ENCODE measurements around the gene HK2. TPM values are rescaled to one million over a fixed set of nuclear protein-coding genes. Genes with fewer than 3 reads are reported as not detected.

Gene HK2
- total and polyA plus RNA-seq, 8 donors, result 4.8 to 45.2 (median 12.3) TPM

DNA sequence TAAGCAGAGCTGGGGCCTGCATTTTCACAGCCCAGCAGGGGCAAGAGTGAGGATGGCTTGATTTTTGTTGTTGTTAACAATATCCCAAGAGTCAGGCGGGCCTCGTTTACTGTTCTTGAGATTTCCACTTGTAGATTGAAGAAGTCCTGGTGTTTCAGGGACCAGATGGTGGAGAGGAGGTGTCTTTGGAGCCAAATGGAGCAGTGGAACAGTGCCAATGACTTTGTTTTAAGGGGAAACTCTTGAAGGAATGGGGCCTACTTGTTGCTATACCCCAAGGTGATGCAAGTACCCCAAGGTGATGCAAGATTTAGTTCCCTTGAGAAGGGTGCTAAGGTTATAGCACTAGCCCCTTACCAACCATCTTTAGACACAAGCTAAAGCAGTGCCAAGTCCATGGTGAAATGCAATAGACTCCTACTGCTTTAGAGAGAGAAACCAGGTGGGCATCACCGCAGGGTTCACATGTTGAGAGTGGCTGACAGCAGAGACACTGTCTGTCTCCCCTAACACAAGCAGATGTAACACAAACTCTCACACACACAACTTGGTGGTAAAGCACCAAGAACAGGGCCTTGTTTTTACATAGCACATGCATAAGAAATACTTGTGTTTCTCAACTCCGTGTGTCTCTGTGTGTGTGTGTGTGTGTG lies 44.0 kb downstream of the HK2 start:
- H3K4me3 ChIP-seq, result no peak overlapping the region
- H3K36me3 ChIP-seq, result peaks cover 40 to 71% (median 70%) of the 10 kb centered on the region in 4 donors
- peaks cover 0 to 16% (median 6%) of the 10 kb centered on the region in 4 donors for H3K4me1 ChIP-seq
- H3K9me3 ChIP-seq, result no peaks in the 10 kb centered on the region
- 80 to 93% (median 87%) methylated on average over 4 of the region's 4 CpGs for WGBS, 5 donors
- H3K27ac ChIP-seq, result no peak overlapping the region
- no peak for DNase-seq
- intact Hi-C loops (cut with DNase I; ENCODE audit: low total_unique reads), result loop anchor here (5.0 to 10.0 kb wide), 2 partner anchors 53 to 166 kb away; no protein-coding TSS in a partner anchor
- TF ChIP-seq EP300 (IDR thresholded peaks at IDR 0.05) (no peak), POLR2A (IDR thresholded peaks at IDR 0.05) (no peak), POLR2AphosphoS5 (IDR thresholded peaks at IDR 0.05) (no peak)
- TF ChIP-seq, protein P1, sequence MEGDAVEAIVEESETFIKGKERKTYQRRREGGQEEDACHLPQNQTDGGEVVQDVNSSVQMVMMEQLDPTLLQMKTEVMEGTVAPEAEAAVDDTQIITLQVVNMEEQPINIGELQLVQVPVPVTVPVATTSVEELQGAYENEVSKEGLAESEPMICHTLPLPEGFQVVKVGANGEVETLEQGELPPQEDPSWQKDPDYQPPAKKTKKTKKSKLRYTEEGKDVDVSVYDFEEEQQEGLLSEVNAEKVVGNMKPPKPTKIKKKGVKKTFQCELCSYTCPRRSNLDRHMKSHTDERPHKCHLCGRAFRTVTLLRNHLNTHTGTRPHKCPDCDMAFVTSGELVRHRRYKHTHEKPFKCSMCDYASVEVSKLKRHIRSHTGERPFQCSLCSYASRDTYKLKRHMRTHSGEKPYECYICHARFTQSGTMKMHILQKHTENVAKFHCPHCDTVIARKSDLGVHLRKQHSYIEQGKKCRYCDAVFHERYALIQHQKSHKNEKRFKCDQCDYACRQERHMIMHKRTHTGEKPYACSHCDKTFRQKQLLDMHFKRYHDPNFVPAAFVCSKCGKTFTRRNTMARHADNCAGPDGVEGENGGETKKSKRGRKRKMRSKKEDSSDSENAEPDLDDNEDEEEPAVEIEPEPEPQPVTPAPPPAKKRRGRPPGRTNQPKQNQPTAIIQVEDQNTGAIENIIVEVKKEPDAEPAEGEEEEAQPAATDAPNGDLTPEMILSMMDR (IDR thresholded peaks at IDR 0.05), result no peak
- H3K27me3 ChIP-seq, result no peaks in the 10 kb centered on the region

DNA sequence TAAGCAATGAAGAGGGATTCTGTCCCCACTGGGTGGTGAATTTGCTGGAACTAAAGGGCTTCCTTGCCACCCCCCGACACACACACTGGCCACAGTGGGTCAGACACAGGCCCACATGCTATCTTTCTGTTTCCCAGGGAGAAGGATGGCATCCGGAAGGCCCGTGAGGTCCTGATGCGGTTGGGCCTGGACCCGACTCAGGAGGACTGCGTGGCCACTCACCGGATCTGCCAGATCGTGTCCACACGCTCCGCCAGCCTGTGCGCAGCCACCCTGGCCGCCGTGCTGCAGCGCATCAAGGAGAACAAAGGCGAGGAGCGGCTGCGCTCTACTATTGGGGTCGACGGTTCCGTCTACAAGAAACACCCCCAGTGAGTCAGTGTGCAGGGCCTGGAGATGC lies 44.6 kb downstream of the HK2 start:
- intact Hi-C loops (cut with DNase I; ENCODE audit: low total_unique reads), result loop anchor here (5.0 to 10.0 kb wide), 2 partner anchors 54 to 166 kb away; no protein-coding TSS in a partner anchor
- H3K36me3 ChIP-seq, result peaks cover 43 to 78% (median 75%) of the 10 kb centered on the region in 4 donors
- no peak for DNase-seq
- H3K4me3 ChIP-seq, result no peak overlapping the region
- no peaks in the 10 kb centered on the region for H3K9me3 ChIP-seq
- H3K4me1 ChIP-seq, result peaks cover 0 to 12% (median 4%) of the 10 kb centered on the region in 4 donors
- no peaks in the 10 kb centered on the region for H3K27me3 ChIP-seq
- H3K27ac ChIP-seq, result no peak overlapping the region
- WGBS, 5 donors, result 95 to 98% (median 97%) methylated on average over 13 to 20 of the region's 20 CpGs
- TF ChIP-seq POLR2AphosphoS5 (IDR thresholded peaks at IDR 0.05), result no peak
- TF ChIP-seq EP300 (IDR thresholded peaks at IDR 0.05), result no peak
- no peak for TF ChIP-seq POLR2A (IDR thresholded peaks at IDR 0.05)
- TF ChIP-seq, protein P1 (IDR thresholded peaks at IDR 0.05), result no peak

DNA sequence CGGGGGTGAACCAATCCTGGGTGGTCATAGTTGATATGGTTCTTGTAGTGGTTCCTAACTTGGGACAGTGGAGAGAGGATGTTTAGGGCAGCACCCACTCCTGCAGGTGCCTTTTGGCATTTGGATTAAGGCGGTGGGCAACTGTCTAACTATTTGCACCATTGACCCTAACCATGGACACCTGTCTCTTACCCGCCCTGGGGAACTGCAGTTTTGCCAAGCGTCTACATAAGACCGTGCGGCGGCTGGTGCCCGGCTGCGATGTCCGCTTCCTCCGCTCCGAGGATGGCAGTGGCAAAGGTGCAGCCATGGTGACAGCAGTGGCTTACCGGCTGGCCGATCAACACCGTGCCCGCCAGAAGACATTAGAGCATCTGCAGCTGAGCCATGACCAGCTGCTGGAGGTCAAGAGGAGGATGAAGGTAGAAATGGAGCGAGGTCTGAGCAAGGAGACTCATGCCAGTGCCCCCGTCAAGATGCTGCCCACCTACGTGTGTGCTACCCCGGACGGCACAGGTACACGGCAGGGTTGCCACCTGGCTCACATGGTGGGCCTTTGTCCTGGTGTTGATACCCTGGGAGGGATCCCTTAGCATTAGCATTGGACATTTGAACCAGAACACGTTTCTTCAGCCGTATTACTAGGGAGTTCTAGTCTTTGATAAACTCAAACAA lies 46.3 kb downstream of the HK2 start:
- peaks cover 0 to 12% (median 4%) of the 10 kb centered on the region in 4 donors for H3K4me1 ChIP-seq
- intact Hi-C loops (cut with DNase I; ENCODE audit: low total_unique reads), result no loop called here
- H3K27ac ChIP-seq, result no peak overlapping the region
- WGBS, 5 donors, result 94 to 98% (median 97%) methylated on average over 14 to 24 of the region's 24 CpGs
- TF ChIP-seq, protein P1 (IDR thresholded peaks at IDR 0.05), result no peak
- TF ChIP-seq EP300 (IDR thresholded peaks at IDR 0.05) (no peak), POLR2A (IDR thresholded peaks at IDR 0.05) (no peak), POLR2AphosphoS5 (IDR thresholded peaks at IDR 0.05) (no peak)
- no peak overlapping the region for H3K4me3 ChIP-seq
- peaks cover 47 to 80% (median 79%) of the 10 kb centered on the region in 4 donors for H3K36me3 ChIP-seq
- DNase-seq, result no peak
- no peaks in the 10 kb centered on the region for H3K9me3 ChIP-seq
- H3K27me3 ChIP-seq, result no peaks in the 10 kb centered on the region

DNA sequence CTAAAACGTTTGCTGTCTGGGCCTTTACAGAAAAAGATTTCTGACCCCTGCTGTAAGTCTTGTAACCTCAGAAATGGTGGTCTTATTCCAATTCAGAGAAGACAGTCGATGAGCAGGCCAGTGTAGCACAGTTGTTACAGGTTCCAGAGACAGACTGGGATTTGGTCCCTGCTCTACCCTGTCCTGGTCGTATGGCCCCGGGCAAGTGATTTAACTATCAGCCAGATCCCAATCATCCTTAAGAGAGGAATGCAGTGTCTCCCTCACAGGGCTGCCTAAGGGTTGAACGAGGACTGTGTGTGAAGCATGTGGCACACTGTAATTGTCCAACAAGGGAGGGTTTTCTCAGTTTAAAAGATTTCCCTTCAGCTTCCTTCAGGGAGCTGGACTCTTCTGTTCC lies 47.2 kb downstream of the HK2 start:
- H3K36me3 ChIP-seq, result peaks cover 50 to 90% (median 89%) of the 10 kb centered on the region in 4 donors
- no peak overlapping the region for H3K27ac ChIP-seq
- TF ChIP-seq POLR2AphosphoS5 (IDR thresholded peaks at IDR 0.05), result no peak
- no peak for TF ChIP-seq EP300 (IDR thresholded peaks at IDR 0.05)
- no peak for TF ChIP-seq POLR2A (IDR thresholded peaks at IDR 0.05)
- TF ChIP-seq, protein P1 (IDR thresholded peaks at IDR 0.05), result no peak
- no peaks in the 10 kb centered on the region for H3K27me3 ChIP-seq
- H3K4me1 ChIP-seq, result peaks cover 0 to 3% (median under 1%) of the 10 kb centered on the region in 4 donors
- no peak for DNase-seq
- H3K9me3 ChIP-seq, result no peaks in the 10 kb centered on the region
- H3K4me3 ChIP-seq, result no peak overlapping the region
- 73 to 87% (median 84%) methylated on average over 5 of the region's 5 CpGs for WGBS, 5 donors
- intact Hi-C loops (cut with DNase I; ENCODE audit: low total_unique reads), result no loop called here
